ENCODE results near the gene MBLAC1.

GRCh38 chr7:100177045-100178001, 50.6 kb downstream of the MBLAC1 start, which contains the start of the genes GPC2 and STAG3:
- TF ChIP-seq CTCF (IDR thresholded peaks at IDR 0.05; ENCODE audit: poor library complexity, severe bottlenecking), result no peak
- TF ChIP-seq RAD21 (conservative IDR thresholded peaks at IDR 0.05), result peak; percentile 21
- peak; percentile 96 for TF ChIP-seq POLR2AphosphoS5 (IDR thresholded peaks at IDR 0.05)
- TF ChIP-seq EP300 (conservative IDR thresholded peaks at IDR 0.05; ENCODE audit: poor library complexity, severe bottlenecking), result no peak
- TF ChIP-seq EZH2 (IDR thresholded peaks at IDR 0.05; ENCODE audit: borderline replicate concordance, insufficient read depth, low read length, poor library complexity, severe bottlenecking), result no peak
- peak; percentile 87 for TF ChIP-seq TAF1 (IDR thresholded peaks at IDR 0.05; ENCODE audit: low read depth)
- TF ChIP-seq REST (IDR thresholded peaks at IDR 0.05; ENCODE audit: borderline replicate concordance), result peak; percentile 85
- TF ChIP-seq MXI1 (conservative IDR thresholded peaks at IDR 0.05; ENCODE audit: poor library complexity, severe bottlenecking), result peak; percentile 30
- no peak for TF ChIP-seq SMC3 (conservative IDR thresholded peaks at IDR 0.05; ENCODE audit: poor library complexity)

All from neural cell (in vitro differentiated cells).